ENCODE measurements around the gene UHRF1. TPM values are rescaled to one million over a fixed set of nuclear protein-coding genes. Genes with fewer than 3 reads are reported as not detected.

UHRF1 gene
- total RNA-seq, 3 donors from 2014 or later, result 3.2 to 13.4 (median 4.2) TPM

DNA sequence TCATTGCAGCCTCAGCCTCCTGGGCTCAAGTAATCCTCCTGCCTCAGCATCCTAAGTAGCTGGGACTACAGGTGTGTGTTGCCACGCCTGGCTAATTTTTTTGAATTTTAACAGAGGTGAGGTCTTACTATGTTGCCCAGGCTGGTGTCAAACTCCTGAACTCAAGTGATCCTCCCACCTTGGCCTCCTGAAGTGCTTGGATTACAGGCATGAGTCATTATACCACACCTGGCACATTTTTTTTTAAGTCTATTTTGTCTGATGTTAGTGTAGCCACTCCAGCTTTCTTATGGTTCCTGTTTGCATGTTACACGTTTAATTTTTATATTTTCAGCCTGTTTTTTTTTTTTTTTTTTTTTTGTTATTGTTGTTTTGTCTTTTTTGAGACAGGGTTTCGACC is 84.4 kb downstream of the UHRF1 start:
- DNase-seq (no peak), ATAC-seq (peak; percentile 40)
- Histone ChIP-seq H3K4me3 (no peak overlapping the region), H3K4me1 (ENCODE audit: low read depth) (no peaks in the 10 kb centered on the region), H3K9me3 (no peaks in the 10 kb centered on the region), H3K36me3 (ENCODE audit: low read depth) (no peaks in the 10 kb centered on the region)
- intact Hi-C loops (cut with DNase I, micrococcal nuclease), result no loop called here
- TF ChIP-seq, protein P1, sequence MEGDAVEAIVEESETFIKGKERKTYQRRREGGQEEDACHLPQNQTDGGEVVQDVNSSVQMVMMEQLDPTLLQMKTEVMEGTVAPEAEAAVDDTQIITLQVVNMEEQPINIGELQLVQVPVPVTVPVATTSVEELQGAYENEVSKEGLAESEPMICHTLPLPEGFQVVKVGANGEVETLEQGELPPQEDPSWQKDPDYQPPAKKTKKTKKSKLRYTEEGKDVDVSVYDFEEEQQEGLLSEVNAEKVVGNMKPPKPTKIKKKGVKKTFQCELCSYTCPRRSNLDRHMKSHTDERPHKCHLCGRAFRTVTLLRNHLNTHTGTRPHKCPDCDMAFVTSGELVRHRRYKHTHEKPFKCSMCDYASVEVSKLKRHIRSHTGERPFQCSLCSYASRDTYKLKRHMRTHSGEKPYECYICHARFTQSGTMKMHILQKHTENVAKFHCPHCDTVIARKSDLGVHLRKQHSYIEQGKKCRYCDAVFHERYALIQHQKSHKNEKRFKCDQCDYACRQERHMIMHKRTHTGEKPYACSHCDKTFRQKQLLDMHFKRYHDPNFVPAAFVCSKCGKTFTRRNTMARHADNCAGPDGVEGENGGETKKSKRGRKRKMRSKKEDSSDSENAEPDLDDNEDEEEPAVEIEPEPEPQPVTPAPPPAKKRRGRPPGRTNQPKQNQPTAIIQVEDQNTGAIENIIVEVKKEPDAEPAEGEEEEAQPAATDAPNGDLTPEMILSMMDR (IDR thresholded peaks at IDR 0.05), result no peak

DNA sequence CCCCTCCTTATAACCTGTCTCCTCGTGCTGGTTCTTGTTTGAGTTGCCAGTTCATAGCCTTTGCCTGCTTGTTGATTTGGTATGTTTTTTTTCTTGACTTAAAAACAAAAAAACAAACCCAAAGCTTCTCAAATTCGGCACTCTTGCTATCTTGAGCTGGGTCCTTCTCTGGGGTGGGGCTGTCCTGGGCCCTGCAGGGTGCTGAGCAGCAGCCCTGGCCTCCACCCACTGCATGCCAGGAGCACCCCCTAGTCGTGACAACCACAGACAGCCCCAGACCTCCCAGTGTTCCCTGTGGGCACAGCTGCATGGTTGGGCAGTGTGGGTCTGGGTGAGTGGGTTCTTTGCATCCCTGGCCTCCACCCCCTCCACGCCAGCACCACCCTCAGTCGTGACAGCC is 87.4 kb downstream of the UHRF1 start:
- H3K4me1 ChIP-seq (ENCODE audit: low read depth), result no peaks in the 10 kb centered on the region
- no peak overlapping the region for H3K4me3 ChIP-seq
- H3K9me3 ChIP-seq, result no peaks in the 10 kb centered on the region
- TF ChIP-seq, protein P1 (IDR thresholded peaks at IDR 0.05), result no peak
- intact Hi-C loops (cut with DNase I, micrococcal nuclease), result no loop called here
- no peak for ATAC-seq
- no peaks in the 10 kb centered on the region for H3K36me3 ChIP-seq (ENCODE audit: low read depth)
- no peak for DNase-seq

DNA sequence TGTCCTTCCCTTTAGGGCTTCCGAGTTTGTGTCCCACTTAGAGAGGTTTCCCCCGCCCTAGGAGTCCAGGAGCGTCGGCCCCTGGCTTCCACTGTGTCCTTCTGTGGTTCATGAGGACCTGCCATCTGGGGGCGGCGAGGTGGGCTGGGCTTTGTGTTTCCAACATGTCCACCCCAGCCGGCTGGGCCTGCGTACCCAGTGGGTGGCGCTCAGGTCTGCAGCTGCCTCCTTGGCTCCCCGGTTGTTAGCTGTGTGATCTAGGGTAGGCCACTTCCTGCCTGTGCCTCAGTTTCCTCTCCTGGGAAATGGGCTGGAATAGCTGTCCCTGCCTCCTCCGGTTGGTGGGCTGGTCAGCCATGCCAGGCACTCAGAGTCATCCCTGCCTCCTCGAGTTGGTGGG is 88.0 kb downstream of the UHRF1 start:
- Histone ChIP-seq H3K4me1 (ENCODE audit: low read depth) (no peaks in the 10 kb centered on the region), H3K36me3 (ENCODE audit: low read depth) (no peaks in the 10 kb centered on the region), H3K9me3 (no peaks in the 10 kb centered on the region), H3K4me3 (no peak overlapping the region)
- TF ChIP-seq, protein P1 (IDR thresholded peaks at IDR 0.05), result no peak
- no peak for DNase-seq
- no peak for ATAC-seq
- intact Hi-C loops (cut with DNase I, micrococcal nuclease), result no loop called here

DNA sequence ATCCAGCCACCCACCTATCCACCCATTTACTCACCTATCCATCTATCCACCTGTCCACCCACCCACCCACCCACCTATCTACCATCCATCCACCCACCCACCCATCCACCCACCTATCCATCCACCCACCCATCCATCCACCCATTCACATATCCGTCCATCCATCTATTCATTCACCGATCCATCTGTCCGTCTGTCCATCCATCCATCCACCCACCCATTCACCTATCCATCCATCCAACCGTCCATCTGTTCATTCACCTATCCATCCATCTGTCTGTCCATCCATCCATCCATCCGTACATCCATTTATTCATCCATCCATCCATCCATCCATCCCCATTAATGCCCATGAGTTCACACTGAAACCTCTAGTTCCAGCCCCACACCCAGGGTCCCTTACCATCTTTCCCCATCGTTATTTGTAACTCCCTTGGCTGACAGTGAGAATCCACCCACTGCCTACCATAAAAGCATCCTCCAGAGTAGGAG is 90.9 kb downstream of the UHRF1 start:
- TF ChIP-seq, protein P1 (IDR thresholded peaks at IDR 0.05), result no peak
- ATAC-seq (no peak), DNase-seq (no peak)
- Histone ChIP-seq H3K36me3 (ENCODE audit: low read depth) (no peaks in the 10 kb centered on the region), H3K4me3 (no peak overlapping the region), H3K4me1 (ENCODE audit: low read depth) (no peaks in the 10 kb centered on the region), H3K9me3 (no peaks in the 10 kb centered on the region)
- intact Hi-C loops (cut with DNase I, micrococcal nuclease), result no loop called here

DNA sequence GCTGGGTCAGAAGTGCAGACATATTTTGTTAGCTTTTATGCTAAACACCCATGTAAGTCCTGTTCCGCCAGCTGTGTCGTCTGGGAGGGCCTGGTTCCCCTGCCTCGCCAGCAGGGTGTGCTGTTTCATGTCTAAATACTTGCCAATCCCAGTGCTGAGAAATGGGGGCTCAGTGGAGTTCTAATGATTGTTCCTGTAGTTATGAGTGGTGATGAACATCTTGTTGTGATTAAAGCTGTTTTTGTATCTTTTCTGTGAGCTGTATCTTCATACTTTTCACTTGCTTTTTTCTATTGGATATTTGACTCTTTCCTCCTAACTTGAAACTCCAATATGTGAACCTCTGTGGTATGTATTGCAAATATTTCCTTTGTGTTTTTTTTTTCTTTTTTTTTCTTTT is 92.3 kb downstream of the UHRF1 start:
- Histone ChIP-seq H3K4me1 (ENCODE audit: low read depth) (no peaks in the 10 kb centered on the region), H3K4me3 (no peak overlapping the region), H3K36me3 (ENCODE audit: low read depth) (no peaks in the 10 kb centered on the region), H3K9me3 (no peaks in the 10 kb centered on the region)
- ATAC-seq (peak; percentile 66), DNase-seq (peak in 1 of 3 donors; percentile 32)
- intact Hi-C loops (cut with DNase I, micrococcal nuclease), result no loop called here
- TF ChIP-seq, protein P1 (IDR thresholded peaks at IDR 0.05), result peak; percentile 20

DNA sequence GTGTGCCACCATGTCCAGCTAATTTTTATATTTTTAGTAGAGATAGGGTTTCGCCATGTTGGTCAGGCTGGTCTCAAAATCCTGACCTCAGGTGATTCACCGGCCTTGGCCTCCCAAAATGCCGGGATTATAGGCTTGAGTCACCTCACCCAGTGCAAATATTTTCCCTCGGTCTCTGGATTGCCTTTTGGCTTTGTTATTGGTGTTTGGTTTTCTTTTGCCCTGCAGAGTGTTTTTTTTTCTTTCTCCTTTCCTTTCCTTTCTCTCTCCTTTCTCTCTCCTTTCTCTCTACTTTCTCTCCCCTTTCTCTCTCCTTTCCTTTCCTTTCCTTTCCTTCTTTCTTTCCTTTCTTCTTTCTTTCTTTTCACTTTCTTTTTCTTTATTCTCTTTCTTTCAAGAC is 92.8 kb downstream of the UHRF1 start:
- TF ChIP-seq, protein P1 (IDR thresholded peaks at IDR 0.05), result no peak
- no peak for DNase-seq
- no peaks in the 10 kb centered on the region for H3K4me1 ChIP-seq (ENCODE audit: low read depth)

More for the DNA sequence above, 92.8 kb downstream of the UHRF1 start:
- no peak overlapping the region for H3K4me3 ChIP-seq
- H3K9me3 ChIP-seq, result no peaks in the 10 kb centered on the region
- H3K36me3 ChIP-seq (ENCODE audit: low read depth), result no peaks in the 10 kb centered on the region
- peak; percentile 47 for ATAC-seq
- intact Hi-C loops (cut with DNase I, micrococcal nuclease), result no loop called here
